Nephron (organoid): ENCODE measurements around the gene CLDN18.

Experiments
- H3K27ac Mint-ChIP-seq, 3 experiments: 2 replicates each; pipeline ENCODE4 v1.8.0; 2020; ENCODE audit warnings: mixed read lengths in 3 of 3, mild to moderate bottlenecking in 2 of 3, moderate library complexity in 1 of 3
- H3K27me3 Mint-ChIP-seq: 2 replicates; pipeline ENCODE4 v1.8.0; 2021; ENCODE audit warnings: low read depth, mild to moderate bottlenecking, moderate library complexity, mixed read lengths
- H3K36me3 Mint-ChIP-seq: 2 replicates; pipeline ENCODE4 v1.8.0; 2020; ENCODE audit warnings: low read depth, mixed read lengths
- H3K4me1 Mint-ChIP-seq: 2 replicates; pipeline ENCODE4 v1.8.0; 2020; ENCODE audit warnings: mixed read lengths
- H3K4me3 Mint-ChIP-seq, 3 experiments: 2 replicates each; pipeline ENCODE4 v1.8.0; 2020; ENCODE audit warnings: mild to moderate bottlenecking in 3 of 3, mixed read lengths in 3 of 3, moderate library complexity in 2 of 3
- H3K9me3 Mint-ChIP-seq: 2 replicates; pipeline ENCODE4 v1.8.0; 2020; ENCODE audit warnings: mixed read lengths
- CTCF ChIP-seq, 3 experiments: fragments of 200-600 bp; sonication (generic); IDR thresholded peaks; one replicate each; pipeline ENCODE4 v1.5.0; 2021; ENCODE audit warnings: antibody characterized with exemption in 3 of 3; ENCODE audit not compliant: unreplicated experiment in 3 of 3

CLDN18 gene

GRCh38 chr3:138066383-138066782, 56.4 kb downstream of the CLDN18 start:
- TF ChIP-seq CTCF (IDR thresholded peaks at IDR 0.05; ENCODE audit: unreplicated experiment in 3 of 3) = no peak
- no peaks in the 10 kb centered on the region for H3K27me3 Mint-ChIP-seq
- no peak overlapping the region for H3K4me3 Mint-ChIP-seq
- H3K27ac Mint-ChIP-seq = no peak overlapping the region
- H3K4me1 Mint-ChIP-seq = no peaks in the 10 kb centered on the region
- peaks cover 24% of the 10 kb centered on the region for H3K36me3 Mint-ChIP-seq
- H3K9me3 Mint-ChIP-seq = no peaks in the 10 kb centered on the region

- peaks cover 19% of the 10 kb centered on the region for H3K36me3 Mint-ChIP-seq
- H3K9me3 Mint-ChIP-seq = no peaks in the 10 kb centered on the region
- H3K27ac Mint-ChIP-seq = no peak overlapping the region
- TF ChIP-seq CTCF (IDR thresholded peaks at IDR 0.05; ENCODE audit: unreplicated experiment in 3 of 3) = no peak
- no peaks in the 10 kb centered on the region for H3K27me3 Mint-ChIP-seq
- H3K4me3 Mint-ChIP-seq = no peak overlapping the region
- no peaks in the 10 kb centered on the region for H3K4me1 Mint-ChIP-seq
Observed at GRCh38 chr3:138066972-138067371, 57.0 kb downstream of the CLDN18 start.

DNA sequence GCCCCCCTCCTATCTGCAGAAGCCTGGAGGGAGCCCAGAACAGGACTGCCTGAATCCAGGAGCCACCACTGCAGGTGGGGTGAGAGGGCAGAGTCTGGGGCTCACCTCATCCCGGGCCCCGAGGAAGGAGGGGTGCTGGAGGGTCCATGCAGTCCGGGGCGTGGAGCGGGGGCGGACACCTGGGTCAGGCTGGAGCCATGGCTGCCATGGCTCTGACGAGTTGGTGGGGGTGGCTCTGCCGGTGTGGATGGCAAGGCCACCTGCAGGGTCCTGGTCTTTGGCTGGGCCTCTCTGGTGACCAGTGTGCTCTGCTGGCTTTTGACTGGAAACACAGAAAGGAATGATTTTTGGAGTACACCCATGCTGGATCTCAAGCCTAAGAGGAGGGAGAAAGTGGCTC, 58.1 kb downstream of the CLDN18 start:
- no peaks in the 10 kb centered on the region for H3K4me1 Mint-ChIP-seq
- no peak for TF ChIP-seq CTCF (IDR thresholded peaks at IDR 0.05; ENCODE audit: unreplicated experiment in 3 of 3)
- no peaks in the 10 kb centered on the region for H3K9me3 Mint-ChIP-seq
- no peak overlapping the region for H3K27ac Mint-ChIP-seq
- H3K27me3 Mint-ChIP-seq = no peaks in the 10 kb centered on the region
- no peak overlapping the region for H3K4me3 Mint-ChIP-seq
- peaks cover 20% of the 10 kb centered on the region for H3K36me3 Mint-ChIP-seq

DNA sequence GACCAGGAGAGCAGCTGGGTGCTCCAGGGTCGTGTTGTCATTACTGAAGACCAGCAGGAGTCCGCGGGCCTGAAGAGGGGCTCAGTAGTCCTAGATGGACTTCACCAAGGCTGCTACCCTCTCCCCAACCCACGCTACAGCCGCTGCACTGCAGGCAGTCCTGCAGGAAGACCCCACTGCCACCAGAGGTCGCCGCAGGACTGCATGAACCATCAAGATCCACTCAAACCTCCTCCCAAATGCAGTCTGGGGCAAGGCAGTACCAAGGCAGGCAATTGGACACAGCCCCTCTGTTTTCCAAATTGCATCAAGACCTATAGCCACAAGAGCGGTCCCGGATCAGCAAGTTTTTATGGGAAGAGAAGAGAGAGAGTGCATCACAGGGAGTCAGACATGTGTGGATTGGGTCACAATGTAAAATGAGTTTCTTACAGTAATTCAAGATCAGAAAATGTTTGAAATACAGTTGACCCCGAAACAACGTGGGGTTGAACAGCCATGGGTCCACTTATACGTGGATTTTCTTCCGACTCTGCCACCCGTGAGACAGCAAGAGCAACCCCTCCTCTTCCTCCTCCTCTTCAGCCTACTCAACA, 58.7 kb downstream of the CLDN18 start:
- H3K27me3 Mint-ChIP-seq = no peaks in the 10 kb centered on the region
- no peak overlapping the region for H3K4me3 Mint-ChIP-seq
- H3K9me3 Mint-ChIP-seq = no peaks in the 10 kb centered on the region
- H3K36me3 Mint-ChIP-seq = peaks cover 24% of the 10 kb centered on the region
- TF ChIP-seq CTCF (IDR thresholded peaks at IDR 0.05; ENCODE audit: unreplicated experiment in 3 of 3) = peak; percentile 96 to 99 (median 98)
- no peak overlapping the region for H3K27ac Mint-ChIP-seq
- H3K4me1 Mint-ChIP-seq = no peaks in the 10 kb centered on the region

- Mint-ChIP-seq H3K27ac (no peak overlapping the region), H3K27me3 (no peaks in the 10 kb centered on the region), H3K4me3 (no peak overlapping the region)
Observed at GRCh38 chr3:138070006-138070405, 60.0 kb downstream of the CLDN18 start.

More at GRCh38 chr3:138070006-138070405, 60.0 kb downstream of the CLDN18 start:
- H3K9me3 Mint-ChIP-seq = peaks cover 7% of the 10 kb centered on the region
- peaks cover 30% of the 10 kb centered on the region for H3K36me3 Mint-ChIP-seq
- TF ChIP-seq CTCF (IDR thresholded peaks at IDR 0.05; ENCODE audit: unreplicated experiment in 3 of 3) = no peak
- H3K4me1 Mint-ChIP-seq = no peaks in the 10 kb centered on the region
